IMR-90 (cell line): ENCODE measurements around the gene LYZL2. TPM values are rescaled to one million over a fixed set of nuclear protein-coding genes. Genes with fewer than 3 reads are reported as not detected.
"Not testable (repeated sequence)": the region's sequence is repeated elsewhere in the genome, so short reads cannot be mapped to it uniquely, and the experiment has no call there.

Experiments
- ATAC-seq: fragments of 200-7000 bp; cut with Tn5 transposase; 2 replicates; pipeline ENCODE4 v1.9.1; 2020; ENCODE audit warnings: low read depth, mild to moderate bottlenecking, moderate library complexity
- BruUV-seq: library from RNA; stranded (reverse); fragments of 400-500 nt; replicated peaks from 2 replicates; lab custom pipeline; 2021; lab: Mats Ljungman, UMichigan
- CTCF ChIA-PET: fragments of 300-600 bp; formaldehyde crosslinking; extraction: SDS; loops from one replicate; lab custom pipeline; 2021; ENCODE audit warnings: antibody characterized with exemption; lab: Yijun Ruan, JAX
- POLR2A ChIA-PET: fragments of 300-600 bp; sonication (Branson Sonifier 250); formaldehyde crosslinking; loops from one replicate; lab custom pipeline; 2022; ENCODE audit warnings: antibody characterized with exemption; ENCODE audit not compliant: unreplicated experiment; lab: Charles Lee
- DNase-seq: peaks from one replicate; pipeline ENCODE4 v3.0.0; 2013
- H2AFZ ChIP-seq: replicated peaks from 2 replicates; pipeline ENCODE3; 2013; ENCODE audit warnings: low read length, mild to moderate bottlenecking; ENCODE audit not compliant: poor library complexity
- H2AK5ac ChIP-seq: 2 replicates; pipeline ENCODE4 v1.6.1; 2013; ENCODE audit warnings: low read depth, low read length, inconsistent platforms
- H2AK9ac ChIP-seq: replicated peaks from 2 replicates; pipeline ENCODE3; 2013; ENCODE audit warnings: mild to moderate bottlenecking, low read depth, low read length, moderate library complexity; ENCODE audit not compliant: poor library complexity
- H2BK120ac ChIP-seq: 2 replicates; pipeline ENCODE4 v1.6.1; 2013; ENCODE audit warnings: low read depth, low read length, inconsistent platforms
- H2BK15ac ChIP-seq: 3 replicates; pipeline ENCODE4 v1.6.1; 2013; ENCODE audit warnings: low read depth, low read length, inconsistent platforms
- H2BK20ac ChIP-seq: 2 replicates; pipeline ENCODE4 v1.6.1; 2013; ENCODE audit warnings: low read depth, mild to moderate bottlenecking, inconsistent platforms, low read length, moderate library complexity
- H2BK5ac ChIP-seq: 2 replicates; pipeline ENCODE4 v1.6.1; 2013; ENCODE audit warnings: mild to moderate bottlenecking, low read depth, low read length, inconsistent platforms; ENCODE audit not compliant: poor library complexity, severe bottlenecking
- H3K14ac ChIP-seq: replicated peaks from 2 replicates; pipeline ENCODE4 v1.6.1; 2013; ENCODE audit warnings: low read depth, low read length, inconsistent platforms
- H3K18ac ChIP-seq: 2 replicates; pipeline ENCODE4 v1.6.1; 2013; ENCODE audit warnings: low read depth, low read length, control low read depth
- H3K23ac ChIP-seq: 2 replicates; pipeline ENCODE4 v1.6.1; 2013; ENCODE audit warnings: low read depth, low read length, inconsistent platforms
- H3K27ac ChIP-seq: 2 replicates; pipeline ENCODE4 v1.5.1; 2013; ENCODE audit warnings: mild to moderate bottlenecking, control low read depth, low read length; ENCODE audit not compliant: insufficient read depth
- H3K27me3 ChIP-seq: 2 replicates; pipeline ENCODE4 v1.6.1; 2013; ENCODE audit warnings: low read length; ENCODE audit not compliant: control insufficient read depth, insufficient read depth
- H3K36me3 ChIP-seq: 2 replicates; pipeline ENCODE4 v1.6.1; 2013; ENCODE audit warnings: low read length, mixed read lengths; ENCODE audit not compliant: control insufficient read depth, insufficient read depth
- H3K4ac ChIP-seq: 2 replicates; pipeline ENCODE4 v1.6.1; 2013; ENCODE audit warnings: low read depth, low read length, inconsistent platforms
- H3K4me1 ChIP-seq: 2 replicates; pipeline ENCODE4 v1.6.1; 2013; ENCODE audit warnings: low read length, mixed read lengths; ENCODE audit not compliant: control insufficient read depth, insufficient read depth
- H3K4me2 ChIP-seq: 2 replicates; pipeline ENCODE4 v1.6.1; 2013; ENCODE audit warnings: low read depth, mild to moderate bottlenecking, control low read depth, low read length, moderate library complexity
- H3K4me3 ChIP-seq: 2 replicates; pipeline ENCODE4 v1.5.1; 2013; ENCODE audit warnings: low read depth, mild to moderate bottlenecking, control low read depth, low read length, moderate library complexity; ENCODE audit not compliant: insufficient read depth
- H3K56ac ChIP-seq: 2 replicates; pipeline ENCODE4 v1.6.1; 2013; ENCODE audit warnings: low read length, inconsistent platforms; ENCODE audit not compliant: insufficient read depth; ENCODE audit errors: extremely low read depth
- H3K79me1 ChIP-seq, 2 experiments: 2 replicates each; pipeline ENCODE4 v1.6.1; 2013; ENCODE audit warnings: low read length in 2 of 2, inconsistent platforms in 1 of 2, low read depth in 1 of 2
- H3K9ac ChIP-seq: 2 replicates; pipeline ENCODE4 v1.6.1; 2013; ENCODE audit warnings: low read depth, low read length, control low read depth
- H3K9me1 ChIP-seq: 2 replicates; pipeline ENCODE4 v1.6.1; 2013; ENCODE audit warnings: low read length, inconsistent platforms; ENCODE audit not compliant: insufficient read depth
- H3K9me3 ChIP-seq: 2 replicates; pipeline ENCODE4 v1.6.1; 2013; ENCODE audit warnings: low read length; ENCODE audit not compliant: control insufficient read depth, insufficient read depth
- H4K20me1 ChIP-seq: 2 replicates; pipeline ENCODE4 v1.6.1; 2013; ENCODE audit warnings: low read length, inconsistent platforms; ENCODE audit not compliant: insufficient read depth
- H4K5ac ChIP-seq: 2 replicates; pipeline ENCODE4 v1.6.1; 2013; ENCODE audit warnings: mild to moderate bottlenecking, low read depth, low read length, control low read depth
- H4K8ac ChIP-seq, 2 experiments: 2 replicates each; pipeline ENCODE4 v1.6.1; 2013; ENCODE audit warnings: low read depth in 2 of 2, low read length in 2 of 2, control low read depth in 1 of 2, inconsistent platforms in 1 of 2
- H4K91ac ChIP-seq: 2 replicates; pipeline ENCODE4 v1.6.1; 2013; ENCODE audit warnings: low read depth, low read length, inconsistent platforms; ENCODE audit not compliant: insufficient read depth
- WGBS, 2 experiments: methylation state at CpG; one replicate each; pipeline versions ENCODE4 v1.1.5 to v1.1.7; 2013; ENCODE audit warnings: missing lambda C conversion rate in 2 of 2; ENCODE audit not compliant: insufficient read length in 1 of 2; ENCODE audit errors: extremely low coverage in 2 of 2; 5-methylcytosine and 5-hydroxymethylcytosine counted together
- dilution Hi-C: fragments of 300-500 bp; cut with HindIII; formaldehyde crosslinking; loops from one replicate; pipeline ENCODE4 v1.14.3; 2018; ENCODE audit warnings: low sequenced_read_pairs; ENCODE audit not compliant: unreplicated experiment
- in situ Hi-C: fragments of 300-500 bp; cut with MboI; formaldehyde crosslinking; loops from 3 replicates; pipeline ENCODE4 v1.14.3; 2019; ENCODE audit warnings: low sequenced_read_pairs, inconsistent platforms, mixed read lengths
- intact Hi-C: fragments of 100-400 bp; cut with micrococcal nuclease; formaldehyde crosslinking; loops from 2 replicates; pipeline ENCODE4 v1.10.0; 2022
- polyA plus RNA-seq, 3 experiments: library from polyadenylated mRNA; depleted of rRNA; stranded (reverse); fragments of >200 nt; gene quantifications; 2 replicates each; pipeline ENCODE4 v1.2.3, GENCODE V29; 2012; ENCODE audit warnings: low replicate concordance in 1 of 3
- total RNA-seq: library from RNA; depleted of rRNA; stranded (reverse); fragments of >200 nt; gene quantifications from 2 replicates; pipeline ENCODE4 v1.2.3, GENCODE V29; 2012

Gene LYZL2
- total and polyA plus RNA-seq, 2 of the 4 experiments (the other 2 are of a cell fraction), result not detected

GRCh38 chr10:30655001-30655400 is 25.4 kb upstream of the LYZL2 start:
- DNase-seq, result not testable (repeated sequence)

More at GRCh38 chr10:30655001-30655400, 25.4 kb upstream of the LYZL2 start:
- no CpG with 5 or more reads among the region's 8 CpGs for WGBS, 2 experiments
- H4K8ac ChIP-seq, H4K5ac ChIP-seq, H2BK120ac ChIP-seq, H2AK9ac ChIP-seq, H3K9ac ChIP-seq, dilution Hi-C loops, in situ Hi-C loops, H3K4ac ChIP-seq, H3K4me2 ChIP-seq, H3K27me3 ChIP-seq, H2BK20ac ChIP-seq, H3K56ac ChIP-seq, H4K91ac ChIP-seq, H2BK15ac ChIP-seq, POLR2A ChIA-PET, H3K79me1 ChIP-seq, ATAC-seq, H3K9me3 ChIP-seq, H3K9me1 ChIP-seq, intact Hi-C loops, H2AK5ac ChIP-seq, H3K4me3 ChIP-seq, H3K27ac ChIP-seq, H3K36me3 ChIP-seq, H2BK5ac ChIP-seq, H3K4me1 ChIP-seq, H4K20me1 ChIP-seq, H3K14ac ChIP-seq, BruUV-seq, H2AFZ ChIP-seq, H3K18ac ChIP-seq, H3K23ac ChIP-seq: not testable (repeated sequence)
- CTCF ChIA-PET, result interaction anchor here (1.2 kb wide), 2 partner anchors 16 to 27 kb away, joined by 3 read pairs; no protein-coding TSS in a partner anchor
